Measurements from ENCODE around the gene EPHB2.
"Not testable (repeated sequence)": the region's sequence is repeated elsewhere in the genome, so short reads cannot be mapped to it uniquely, and the experiment has no call there.

Gene EPHB2

DNA sequence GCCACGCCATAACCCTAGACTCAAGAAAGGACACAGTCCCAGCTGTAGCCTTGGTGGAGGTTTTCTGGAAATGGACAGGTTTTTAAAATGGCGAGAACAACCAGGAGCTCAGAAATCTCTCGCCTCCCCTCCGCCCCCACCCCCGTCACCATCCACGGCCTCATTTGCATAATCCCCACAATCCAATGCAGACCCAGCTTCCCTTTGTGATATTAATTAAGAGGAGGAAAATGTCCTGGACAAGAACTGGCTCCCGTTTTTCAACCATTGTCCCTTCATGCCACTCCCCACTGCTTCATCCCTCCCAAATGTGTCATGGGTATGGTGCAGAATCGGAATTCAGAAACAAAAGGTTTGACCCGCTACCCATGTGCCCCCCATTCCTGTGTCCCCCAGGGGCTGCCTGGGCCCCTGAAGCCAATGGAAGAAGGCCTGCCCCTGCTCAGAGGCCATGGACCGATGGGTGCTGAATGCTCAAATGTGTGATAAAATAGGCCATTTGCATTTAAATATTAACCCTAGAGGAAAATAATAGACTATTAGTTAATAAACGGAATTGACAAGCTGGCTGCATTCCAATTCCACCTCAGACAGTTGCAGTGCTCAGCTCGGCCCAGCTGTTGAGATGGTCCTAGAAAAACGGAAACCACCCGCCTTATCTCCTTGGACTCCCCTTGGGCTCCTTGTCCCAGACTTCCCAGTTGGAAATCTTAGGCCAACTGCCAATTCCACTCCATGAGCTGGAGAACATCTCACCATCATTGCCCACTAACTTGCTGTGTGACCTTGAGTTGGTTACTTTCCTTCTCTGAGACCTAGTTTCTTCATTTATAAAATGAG lies 10.7 kb upstream of the EPHB2 start:
- no peaks in the 10 kb centered on the region for H3K36me3 Mint-ChIP-seq (ENCODE audit: insufficient read depth)
- no peaks in the 10 kb centered on the region for H3K4me1 Mint-ChIP-seq (ENCODE audit: low read depth in 2 of 2)
- H3K27me3 Mint-ChIP-seq = peaks cover 18 to 28% of the 10 kb centered on the region in 2 donors
- no peak for DNase-seq
- no peak overlapping the region for H3K4me3 Mint-ChIP-seq
- no peaks in the 10 kb centered on the region for H3K9me3 Mint-ChIP-seq
- H3K27ac Mint-ChIP-seq = no peak overlapping the region
- ATAC-seq (replicated peaks) = no peak

DNA sequence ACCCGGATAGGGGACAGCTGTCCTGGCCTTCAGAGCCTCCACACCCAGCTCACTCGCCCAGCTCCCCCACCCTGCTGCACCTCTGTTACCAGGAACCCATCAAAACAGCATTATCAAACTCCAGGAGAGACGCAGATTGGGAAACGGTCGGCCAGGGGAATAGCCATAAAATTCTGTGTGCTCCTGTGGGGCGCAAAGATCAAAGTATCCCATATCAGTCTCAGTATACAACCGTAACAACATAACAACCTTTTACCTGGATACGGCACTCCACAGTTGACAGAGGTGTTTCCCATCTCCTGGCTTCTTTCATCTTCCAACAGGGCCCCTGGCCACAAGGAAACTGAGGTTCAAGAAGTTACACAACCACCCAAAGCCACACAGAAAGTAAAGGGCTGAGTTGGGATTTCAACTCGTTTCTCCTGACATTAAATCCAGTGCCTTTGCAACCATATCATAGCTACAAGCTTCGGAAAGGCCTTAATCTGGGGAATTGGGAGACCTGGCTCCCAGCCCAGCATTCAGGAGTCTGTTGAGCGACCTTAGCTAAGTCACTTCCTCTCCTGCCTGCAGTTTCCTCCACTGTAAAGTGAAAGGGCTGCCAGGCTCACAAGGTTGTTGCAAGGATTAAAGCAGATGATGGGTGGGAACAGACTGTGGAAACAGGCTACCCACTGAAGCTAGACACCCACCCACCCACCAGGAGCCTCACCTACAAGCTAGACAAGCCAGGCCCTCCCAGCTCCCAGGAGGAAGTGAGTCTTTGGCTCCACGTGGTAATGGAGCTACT lies 8.1 kb upstream of the EPHB2 start:
- H3K4me3 Mint-ChIP-seq = no peak overlapping the region

DNA sequence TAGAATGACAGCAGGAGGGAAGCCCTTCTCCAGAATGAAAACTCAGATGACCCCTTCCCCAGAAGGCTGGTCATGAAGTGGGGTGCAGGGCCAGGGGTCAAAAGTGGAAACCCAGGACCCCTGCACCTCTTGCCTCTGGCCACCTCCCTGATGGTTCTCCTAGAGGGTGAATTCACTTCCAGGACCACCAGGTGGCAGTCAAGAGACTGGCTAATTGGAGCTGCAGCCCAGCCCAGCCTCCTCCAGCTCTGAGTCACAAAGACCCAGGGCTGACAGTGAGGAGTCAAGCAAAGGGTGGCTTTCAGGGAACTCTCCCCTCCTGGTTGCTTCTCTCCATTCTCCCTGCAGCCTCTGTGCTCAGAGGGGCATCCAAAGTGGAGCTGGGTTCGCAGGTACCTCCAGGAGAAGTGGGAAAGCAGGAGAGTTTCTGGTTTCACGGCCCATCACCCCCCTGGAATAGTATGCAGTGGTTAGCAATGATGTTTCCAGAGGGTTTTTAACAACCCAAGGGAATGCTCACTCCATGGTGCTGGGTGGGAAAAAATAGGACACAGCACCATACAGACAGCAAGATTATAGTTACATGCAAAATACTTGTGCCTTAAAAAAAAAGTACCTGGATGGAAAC lies 6.1 kb upstream of the EPHB2 start:
- peak; percentile 62 to 68 (median 64) for DNase-seq
- H3K4me1 Mint-ChIP-seq (ENCODE audit: low read depth in 2 of 2) = no peaks in the 10 kb centered on the region
- H3K27me3 Mint-ChIP-seq = peaks cover 43 to 45% of the 10 kb centered on the region in 2 donors
- no peaks in the 10 kb centered on the region for H3K36me3 Mint-ChIP-seq (ENCODE audit: insufficient read depth)
- ATAC-seq (replicated peaks) = peak; percentile 76
- H3K9me3 Mint-ChIP-seq = no peaks in the 10 kb centered on the region
- H3K27ac Mint-ChIP-seq = no peak overlapping the region
- no peak overlapping the region for H3K4me3 Mint-ChIP-seq

More for the DNA sequence above, 8.1 kb upstream of the EPHB2 start:
- DNase-seq = no peak
- no peak for ATAC-seq (replicated peaks)
- no peak overlapping the region for H3K27ac Mint-ChIP-seq
- peaks cover 22 to 37% of the 10 kb centered on the region in 2 donors for H3K27me3 Mint-ChIP-seq
- no peaks in the 10 kb centered on the region for H3K36me3 Mint-ChIP-seq (ENCODE audit: insufficient read depth)
- no peaks in the 10 kb centered on the region for H3K9me3 Mint-ChIP-seq
- H3K4me1 Mint-ChIP-seq (ENCODE audit: low read depth in 2 of 2) = no peaks in the 10 kb centered on the region

DNA sequence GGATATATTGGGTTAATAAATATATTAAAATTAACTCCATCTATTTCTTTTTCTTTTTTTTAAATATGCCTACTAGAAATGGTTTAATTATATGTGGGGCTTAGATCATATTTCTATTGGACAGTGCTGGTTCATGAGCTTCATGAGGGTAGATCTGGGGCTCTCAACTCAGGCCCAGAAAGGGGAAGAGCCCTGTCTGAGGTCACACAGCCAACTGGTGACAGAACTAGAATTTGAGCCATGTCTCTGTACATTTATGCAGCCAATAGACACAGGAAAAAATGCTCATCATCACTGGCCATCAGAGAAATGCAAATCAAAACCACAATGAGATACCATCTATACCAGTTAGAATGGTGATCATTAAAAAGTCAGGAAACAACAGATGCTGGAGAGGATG lies 5.1 kb upstream of the EPHB2 start:
- no peak overlapping the region for H3K27ac Mint-ChIP-seq
- H3K4me1 Mint-ChIP-seq (ENCODE audit: low read depth in 2 of 2) = peaks cover 0 to 3% of the 10 kb centered on the region in 2 donors
- peaks cover 46 to 48% of the 10 kb centered on the region in 2 donors for H3K27me3 Mint-ChIP-seq
- no peak overlapping the region for H3K4me3 Mint-ChIP-seq
- DNase-seq (no peak), ATAC-seq (replicated peaks) (no peak)
- H3K36me3 Mint-ChIP-seq (ENCODE audit: insufficient read depth) = no peaks in the 10 kb centered on the region
- no peaks in the 10 kb centered on the region for H3K9me3 Mint-ChIP-seq

DNA sequence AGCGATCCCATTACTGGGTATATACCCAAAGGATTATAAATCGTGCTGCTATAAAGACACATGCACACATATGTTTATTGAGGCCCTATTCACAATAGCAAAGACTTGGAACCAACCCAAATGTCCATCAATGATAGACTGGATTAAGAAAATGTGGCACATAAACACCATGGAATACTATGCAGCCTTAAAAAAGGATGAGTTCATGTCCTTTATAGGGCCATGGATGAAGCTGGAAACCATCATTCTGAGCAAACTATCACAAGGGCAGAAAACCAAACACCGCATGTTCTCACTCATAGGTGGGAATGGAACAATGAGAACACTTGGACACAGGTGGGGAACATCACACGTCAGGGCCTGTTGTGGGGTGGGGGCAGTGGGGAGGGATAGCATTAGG lies 4.5 kb upstream of the EPHB2 start:
- H3K4me1 Mint-ChIP-seq (ENCODE audit: low read depth in 2 of 2); ATAC-seq (replicated peaks); H3K36me3 Mint-ChIP-seq (ENCODE audit: insufficient read depth); H3K27ac Mint-ChIP-seq; DNase-seq; H3K4me3 Mint-ChIP-seq; H3K9me3 Mint-ChIP-seq: not testable (repeated sequence)
- peaks cover 45 to 46% of the 10 kb centered on the region in 2 donors for H3K27me3 Mint-ChIP-seq

DNA sequence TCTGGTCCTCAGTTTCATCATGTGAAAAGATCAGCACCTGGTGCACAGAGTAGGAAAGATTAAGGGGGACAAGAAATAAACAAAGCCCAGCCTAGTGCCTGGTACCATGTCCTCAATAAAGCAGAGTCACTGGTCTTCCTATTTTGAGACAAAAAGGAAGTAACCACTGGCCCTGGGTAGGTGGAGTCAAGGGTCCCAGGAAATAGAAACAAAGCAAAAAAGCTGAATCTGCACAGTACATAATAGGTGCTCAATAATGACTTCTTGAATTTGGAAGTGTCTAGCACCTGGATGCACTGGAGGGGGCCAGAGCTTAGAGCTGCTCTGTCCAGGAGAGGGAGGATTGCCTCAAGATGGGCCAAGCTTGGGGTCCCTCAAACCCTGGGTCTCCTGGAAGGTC lies 1.9 kb upstream of the EPHB2 start:
- Mint-ChIP-seq H3K4me3 (peak overlapping the region in 1 of 2 donors; percentile 6), H3K36me3 (ENCODE audit: insufficient read depth) (no peaks in the 10 kb centered on the region), H3K27me3 (peaks cover 50 to 58% of the 10 kb centered on the region in 2 donors), H3K9me3 (no peaks in the 10 kb centered on the region), H3K4me1 (ENCODE audit: low read depth in 2 of 2) (peaks cover 0 to 5% of the 10 kb centered on the region in 2 donors), H3K27ac (no peak overlapping the region)
- ATAC-seq (replicated peaks) (no peak), DNase-seq (no peak)

DNA sequence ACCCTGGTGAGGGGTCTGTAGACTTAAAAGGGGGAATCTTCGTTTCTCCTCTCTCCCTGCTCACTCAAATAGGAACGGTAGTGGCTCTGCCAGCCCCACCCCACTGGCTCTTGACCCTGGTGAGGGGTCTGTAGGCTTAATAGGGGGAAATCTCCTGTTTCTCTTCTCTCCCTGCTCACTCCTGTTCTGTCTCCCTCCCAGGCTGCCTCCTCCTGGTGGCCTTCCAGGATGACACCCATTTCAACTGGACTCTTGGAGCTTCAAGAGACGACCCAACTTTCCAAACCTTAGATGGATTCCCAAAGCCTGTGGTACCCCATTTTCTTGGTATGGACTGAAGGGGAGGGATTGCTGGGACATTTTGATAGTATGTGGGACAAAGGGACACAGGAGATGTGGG lies 1.4 kb upstream of the EPHB2 start:
- ATAC-seq (replicated peaks) (no peak), DNase-seq (no peak)
- Mint-ChIP-seq H3K27me3 (peaks cover 52 to 63% of the 10 kb centered on the region in 2 donors), H3K4me1 (ENCODE audit: low read depth in 2 of 2) (peaks cover 0 to 5% of the 10 kb centered on the region in 2 donors), H3K9me3 (no peaks in the 10 kb centered on the region), H3K4me3 (no peak overlapping the region), H3K27ac (no peak overlapping the region), H3K36me3 (ENCODE audit: insufficient read depth) (no peaks in the 10 kb centered on the region)

DNA sequence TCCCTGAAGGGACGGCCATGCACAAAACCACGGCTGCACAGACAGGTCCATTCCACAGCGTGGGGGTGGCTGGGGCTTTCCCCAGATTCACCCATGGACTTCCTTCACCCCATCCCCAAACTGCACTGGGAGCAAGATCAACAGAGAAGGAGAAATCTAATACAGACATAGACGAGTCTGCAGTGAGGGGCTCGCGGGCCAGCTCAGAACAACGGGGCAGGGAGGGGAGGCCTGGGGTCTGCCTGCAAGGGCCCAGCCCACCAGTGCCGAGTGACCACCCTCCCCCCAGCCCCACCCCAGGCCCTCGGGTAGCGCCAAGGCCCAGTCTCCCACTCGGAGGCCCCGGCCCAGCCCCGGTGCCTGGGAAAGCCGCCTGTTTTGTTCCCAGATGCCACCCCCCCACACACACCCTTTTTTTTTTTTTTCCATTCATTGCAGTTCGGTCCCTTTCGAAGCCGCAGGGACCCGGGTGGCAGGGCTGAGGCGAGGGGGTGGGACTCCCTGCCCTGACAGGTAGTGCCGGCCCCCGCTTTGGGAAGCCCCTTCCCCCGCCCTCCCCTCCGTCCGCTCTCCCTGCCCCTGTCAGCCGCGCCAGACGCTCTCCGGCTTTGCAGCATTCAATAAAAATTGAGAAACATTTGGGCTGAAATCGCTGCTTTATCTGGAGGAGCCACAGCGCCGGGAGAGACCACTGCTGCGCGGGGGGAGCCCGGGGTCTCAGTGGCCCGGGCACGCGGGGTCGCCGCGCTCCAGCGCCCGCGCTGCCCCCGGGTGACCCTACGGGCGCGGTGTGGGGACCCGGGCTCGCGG lies 543 bp upstream of the EPHB2 start:
- Mint-ChIP-seq H3K27ac (no peak overlapping the region), H3K27me3 (peaks cover 59 to 72% of the 10 kb centered on the region in 2 donors), H3K4me3 (peak overlapping the region; percentile 71 to 77), H3K36me3 (ENCODE audit: insufficient read depth) (no peaks in the 10 kb centered on the region), H3K4me1 (ENCODE audit: low read depth in 2 of 2) (peaks cover 0 to 5% of the 10 kb centered on the region in 2 donors), H3K9me3 (no peaks in the 10 kb centered on the region)
- ATAC-seq (replicated peaks) (peak; percentile 19), DNase-seq (no peak)

DNA sequence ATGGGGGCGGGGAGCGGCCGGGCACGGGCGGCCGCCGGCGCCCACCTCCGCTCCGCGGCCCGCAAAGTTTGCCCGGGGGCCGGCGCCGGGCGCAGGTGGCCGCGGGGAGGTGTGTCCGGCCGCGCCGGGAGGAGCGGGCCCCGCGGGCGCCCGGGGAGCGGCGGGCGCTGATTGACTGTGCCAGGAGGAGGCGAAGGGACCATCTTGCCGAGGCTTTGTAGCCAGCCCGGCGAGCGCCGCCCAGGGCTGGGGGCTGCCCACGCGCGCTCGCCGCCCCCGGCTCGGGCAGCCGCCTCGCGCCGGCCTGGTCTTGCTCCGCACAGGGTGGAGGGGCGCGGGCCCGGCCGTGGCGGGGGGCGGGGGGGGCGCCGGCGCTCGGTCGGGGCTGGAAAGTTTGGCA lies 432 bp downstream of the EPHB2 start:
- ATAC-seq (replicated peaks) = no peak
- peaks cover 0 to 5% of the 10 kb centered on the region in 2 donors for H3K4me1 Mint-ChIP-seq (ENCODE audit: low read depth in 2 of 2)

DNA sequence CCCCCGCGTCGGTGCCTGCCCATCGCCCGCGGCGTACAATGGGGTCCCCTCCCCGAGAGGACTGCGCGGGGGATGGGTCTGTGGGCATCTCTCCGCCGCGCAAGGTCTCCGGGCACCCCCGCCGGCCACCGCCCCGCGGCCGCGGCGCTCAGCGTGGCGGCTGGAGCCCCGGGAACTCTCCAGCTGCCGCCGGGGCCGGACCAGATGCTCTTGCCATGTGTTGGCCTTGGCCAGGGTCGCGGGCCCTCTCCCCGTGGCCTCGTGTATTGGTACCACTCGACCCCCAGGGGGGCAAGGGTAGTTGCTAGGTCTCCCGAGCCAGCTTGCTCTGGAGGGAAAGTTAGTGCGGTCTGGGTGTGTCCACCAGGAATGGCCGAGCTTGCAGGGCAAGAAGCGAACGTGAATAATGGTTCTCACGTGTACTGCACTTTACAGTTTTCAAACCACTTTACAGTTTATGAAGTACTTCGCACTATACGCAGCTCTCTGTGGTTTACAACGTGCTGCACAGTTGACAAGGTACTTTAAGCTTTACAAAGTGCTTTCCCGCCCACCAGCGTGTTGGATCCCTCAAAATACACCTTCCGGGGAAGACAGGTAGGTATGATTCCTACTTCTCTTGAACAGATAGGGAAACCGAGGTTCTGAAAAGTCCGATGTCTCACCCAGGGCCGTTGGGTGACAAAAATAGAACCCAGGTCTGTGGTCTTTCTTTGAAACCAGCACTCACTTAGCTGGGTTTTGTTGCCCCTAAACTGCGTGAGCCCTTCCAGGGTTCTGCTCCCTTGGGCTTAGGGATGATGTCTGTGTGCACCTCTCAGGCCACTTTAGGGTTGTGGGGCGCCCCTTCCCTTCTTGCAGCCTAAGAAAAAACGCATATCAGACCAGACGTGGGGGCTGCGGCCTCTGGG lies 1.2 kb downstream of the EPHB2 start:
- Mint-ChIP-seq H3K9me3 (no peaks in the 10 kb centered on the region), H3K36me3 (ENCODE audit: insufficient read depth) (no peaks in the 10 kb centered on the region), H3K27me3 (peaks cover 67 to 84% of the 10 kb centered on the region in 2 donors), H3K27ac (no peak overlapping the region), H3K4me1 (ENCODE audit: low read depth in 2 of 2) (peaks cover 0 to 5% of the 10 kb centered on the region in 2 donors), H3K4me3 (peak overlapping the region; percentile 59 to 61)
- no peak for DNase-seq
- ATAC-seq (replicated peaks) = no peak

More for the DNA sequence above, 432 bp downstream of the EPHB2 start:
- Mint-ChIP-seq H3K4me3 (no peak overlapping the region), H3K27me3 (peaks cover 62 to 81% of the 10 kb centered on the region in 2 donors), H3K9me3 (no peaks in the 10 kb centered on the region), H3K27ac (no peak overlapping the region), H3K36me3 (ENCODE audit: insufficient read depth) (no peaks in the 10 kb centered on the region)
- no peak for DNase-seq

DNA sequence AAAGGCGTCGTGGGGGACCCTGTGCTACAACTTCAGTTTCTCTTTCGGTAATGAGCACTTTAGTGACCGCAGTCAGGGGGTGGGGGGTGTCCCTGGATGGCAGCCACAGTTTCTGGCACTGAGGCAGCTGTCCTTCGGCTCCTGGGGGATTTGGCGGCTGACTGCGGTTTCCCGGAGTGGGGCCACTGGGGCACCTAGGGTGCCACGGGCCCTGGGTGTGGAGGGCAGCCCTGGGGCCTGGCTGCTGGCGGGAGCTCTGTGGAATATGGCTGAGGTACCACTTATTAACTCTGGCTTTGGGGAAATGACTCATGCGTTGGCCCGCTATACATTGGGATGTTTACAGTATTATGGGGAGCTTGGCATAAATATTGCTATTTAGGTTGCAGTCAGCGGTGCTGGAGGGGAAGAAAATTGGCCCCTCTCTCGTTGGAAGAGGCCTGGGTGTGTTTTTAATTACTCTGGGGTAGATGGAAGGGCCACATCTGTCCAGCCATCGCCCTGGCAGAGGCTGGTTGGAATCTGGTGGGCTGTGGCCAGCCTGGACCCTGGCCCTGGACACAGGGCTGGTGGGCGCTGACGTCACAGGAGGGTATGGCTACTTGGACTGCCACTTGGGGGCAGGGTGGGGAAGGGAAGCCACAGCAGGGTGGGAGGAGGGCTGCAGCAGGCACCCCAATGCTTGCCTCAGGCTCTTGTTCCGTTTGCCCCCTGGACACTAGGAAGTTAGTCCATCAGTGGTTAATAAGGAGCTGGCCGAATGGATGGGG lies 2.0 kb downstream of the EPHB2 start:
- Mint-ChIP-seq H3K27ac (no peak overlapping the region), H3K4me1 (ENCODE audit: low read depth in 2 of 2) (peaks cover 0 to 5% of the 10 kb centered on the region in 2 donors), H3K4me3 (peak overlapping the region; percentile 59 to 61), H3K27me3 (peaks cover 61 to 79% of the 10 kb centered on the region in 2 donors), H3K36me3 (ENCODE audit: insufficient read depth) (no peaks in the 10 kb centered on the region), H3K9me3 (no peaks in the 10 kb centered on the region)
- no peak for ATAC-seq (replicated peaks)
- no peak for DNase-seq

Data from effector memory CD8-positive, alpha-beta T cell (primary cell).